Measurements from ENCODE around the gene VAV2.
"Not testable (repeated sequence)": the region's sequence is repeated elsewhere in the genome, so short reads cannot be mapped to it uniquely, and the experiment has no call there.

VAV2 gene

DNA sequence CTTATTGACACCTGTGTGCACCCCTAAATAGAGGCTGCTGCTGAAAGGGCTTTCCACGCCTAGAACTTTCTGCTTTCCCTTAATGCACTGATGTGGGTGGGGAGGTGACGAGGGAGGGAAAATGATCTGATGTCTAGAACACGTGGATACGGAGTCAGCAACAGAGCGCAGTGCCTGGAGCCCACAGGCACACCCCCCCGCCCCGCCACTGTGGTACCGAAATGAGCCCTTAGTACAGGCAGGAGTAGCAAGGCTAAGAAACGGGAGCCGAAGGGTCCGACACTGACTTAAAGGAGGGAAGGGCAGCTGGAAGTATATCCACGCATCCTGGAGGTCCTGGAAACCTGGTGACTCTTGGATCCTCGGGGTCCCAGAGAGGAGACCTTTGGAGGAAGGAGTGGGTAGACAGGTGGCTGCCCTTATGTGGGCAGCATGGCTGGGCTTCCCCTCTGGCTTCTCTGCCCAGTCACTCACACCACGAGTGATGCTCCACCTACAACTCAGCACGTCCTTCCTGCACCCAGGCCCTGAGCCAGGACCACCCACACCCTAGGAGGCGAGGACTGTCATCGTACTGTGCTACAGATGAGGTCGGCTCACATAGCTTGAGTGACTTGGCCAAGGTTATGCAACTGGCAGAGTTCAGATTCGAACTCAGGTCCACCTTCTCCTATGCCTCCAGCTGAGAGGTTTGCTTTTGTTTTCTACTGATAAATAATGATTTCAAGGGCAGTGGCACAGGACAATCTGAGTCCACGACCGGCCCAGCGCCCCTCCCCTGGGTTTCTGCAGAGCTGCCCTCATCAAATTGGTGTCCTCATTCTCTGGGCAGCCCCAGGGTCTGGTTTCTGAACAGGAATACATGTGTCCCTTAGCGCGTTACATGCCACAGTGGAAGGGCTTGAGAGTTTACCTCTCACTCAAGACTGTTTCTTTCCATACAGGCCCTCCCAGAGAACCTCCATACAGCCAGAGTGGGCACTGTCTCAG is 4.7 kb upstream of the VAV2 start:
- no peak for DNase-seq (ENCODE audit: low read depth in 3 of 3)

GRCh38 chr9:133995012-133995896 is 3.1 kb upstream of the VAV2 start:
- DNase-seq (ENCODE audit: low read depth in 3 of 3) = no peak

DNA sequence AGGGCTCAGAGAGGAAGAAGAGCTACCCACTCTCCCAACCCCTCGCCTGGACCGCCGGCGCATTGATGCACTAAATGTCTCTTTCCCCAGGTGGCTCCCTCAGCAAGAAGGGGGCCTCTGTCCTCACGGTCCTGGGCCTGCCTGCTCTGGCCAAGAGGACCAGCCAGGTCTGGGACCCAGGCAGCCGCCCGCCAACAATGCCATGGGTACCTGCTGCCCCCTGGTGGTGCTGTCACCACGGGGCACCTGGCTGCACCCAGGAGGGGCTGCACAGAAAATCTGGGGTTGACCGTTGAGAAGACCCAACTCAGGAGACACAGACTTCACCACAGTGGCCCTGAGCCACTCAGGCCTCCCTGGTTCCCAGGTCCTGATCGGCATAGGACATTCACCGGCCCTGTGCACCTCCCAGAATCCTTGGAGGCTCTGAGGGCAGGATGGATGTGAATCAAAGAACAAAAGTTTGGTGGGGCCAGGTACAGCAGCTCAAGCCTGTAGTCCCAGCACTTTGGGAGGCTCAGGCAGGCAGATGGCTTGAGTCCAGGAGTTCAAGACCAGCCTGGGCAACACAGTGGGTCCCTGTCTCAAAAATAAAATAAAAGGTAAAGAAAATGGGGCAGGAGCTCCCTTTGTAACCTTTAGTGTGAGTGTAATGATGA is 2.4 kb upstream of the VAV2 start:
- peak; percentile 53 to 73 (median 57) for DNase-seq (ENCODE audit: low read depth in 3 of 3)

DNA sequence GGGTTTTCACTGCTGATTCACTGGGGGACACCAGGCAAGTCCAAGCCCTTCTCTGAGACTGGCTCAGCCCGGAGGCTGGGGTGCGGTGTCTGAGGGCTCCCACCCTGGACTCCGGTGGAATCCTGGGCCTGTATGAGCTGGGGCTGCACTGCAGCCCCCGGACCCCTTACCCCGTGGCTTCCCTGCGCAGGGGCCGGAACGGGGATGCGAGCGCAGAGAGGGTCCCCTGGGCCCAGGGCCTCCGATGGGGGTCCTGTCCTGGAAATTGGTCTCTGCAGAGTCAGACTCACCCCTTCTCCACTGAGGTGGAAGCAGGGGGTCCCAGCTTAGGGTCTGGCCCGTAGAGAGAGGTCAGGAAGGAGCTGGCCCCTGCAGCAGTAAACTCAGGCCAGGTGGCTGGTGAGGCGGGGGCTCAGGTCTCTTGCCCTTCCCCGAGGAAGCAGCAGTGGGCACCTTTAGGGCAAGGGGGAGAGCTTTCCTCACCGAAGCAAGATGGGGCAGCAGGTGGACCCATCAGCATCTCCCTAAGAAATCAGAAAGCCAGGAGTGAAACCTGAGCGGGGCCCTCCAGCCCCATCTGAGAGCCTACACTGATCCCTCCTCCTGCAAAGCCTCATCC is 1.6 kb upstream of the VAV2 start:
- DNase-seq (ENCODE audit: low read depth in 3 of 3) = no peak

GRCh38 chr9:133992780-133993634 is 883 bp upstream of the VAV2 start:
- DNase-seq (ENCODE audit: low read depth in 3 of 3) = peak; percentile 50 to 77 (median 57)

DNA sequence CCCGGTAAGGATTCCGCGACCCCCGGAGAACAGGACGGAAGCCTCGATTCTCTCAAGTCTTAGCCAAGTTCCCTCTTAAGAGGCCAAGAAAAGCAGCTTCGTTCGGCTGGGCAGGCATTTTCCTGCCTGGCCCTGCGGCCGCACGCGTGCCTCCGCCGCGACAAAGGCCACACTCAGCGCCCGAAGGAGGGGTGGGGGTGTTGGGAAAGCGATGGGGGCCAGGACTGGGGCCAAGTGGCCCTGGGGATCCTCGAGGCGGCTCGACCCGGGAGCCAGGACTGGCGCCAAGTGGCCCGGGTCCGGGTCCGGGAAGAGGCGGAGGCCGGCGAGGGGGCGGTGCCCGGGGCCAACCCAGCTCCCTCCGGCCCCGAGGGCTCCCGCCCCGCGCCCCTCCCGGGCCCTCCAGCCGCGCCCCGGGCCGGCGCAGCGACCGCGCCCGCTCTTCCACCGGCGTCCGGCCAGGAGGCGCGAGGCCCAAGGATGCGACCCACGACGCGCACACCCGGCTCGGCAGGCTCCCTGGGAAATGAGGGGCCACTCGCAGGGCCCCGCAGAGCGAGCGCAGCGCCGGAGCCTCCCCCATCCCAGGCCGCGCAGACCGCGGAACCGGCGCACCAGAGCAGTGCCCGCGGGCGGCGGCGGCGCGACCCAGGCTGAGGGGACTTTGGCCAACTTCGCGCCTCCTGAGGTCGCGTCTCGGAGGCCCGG is 756 bp downstream of the VAV2 start:
- no peak for DNase-seq (ENCODE audit: low read depth in 3 of 3)

- no peak for DNase-seq (ENCODE audit: low read depth in 3 of 3)
Observed at GRCh38 chr9:133990366-133991213, 1.5 kb downstream of the VAV2 start.

GRCh38 chr9:133989625-133990365 is 2.3 kb downstream of the VAV2 start:
- no peak for DNase-seq (ENCODE audit: low read depth in 3 of 3)

GRCh38 chr9:133988771-133989170 is 3.4 kb downstream of the VAV2 start:
- not testable (repeated sequence) for DNase-seq (ENCODE audit: low read depth in 3 of 3)

DNA sequence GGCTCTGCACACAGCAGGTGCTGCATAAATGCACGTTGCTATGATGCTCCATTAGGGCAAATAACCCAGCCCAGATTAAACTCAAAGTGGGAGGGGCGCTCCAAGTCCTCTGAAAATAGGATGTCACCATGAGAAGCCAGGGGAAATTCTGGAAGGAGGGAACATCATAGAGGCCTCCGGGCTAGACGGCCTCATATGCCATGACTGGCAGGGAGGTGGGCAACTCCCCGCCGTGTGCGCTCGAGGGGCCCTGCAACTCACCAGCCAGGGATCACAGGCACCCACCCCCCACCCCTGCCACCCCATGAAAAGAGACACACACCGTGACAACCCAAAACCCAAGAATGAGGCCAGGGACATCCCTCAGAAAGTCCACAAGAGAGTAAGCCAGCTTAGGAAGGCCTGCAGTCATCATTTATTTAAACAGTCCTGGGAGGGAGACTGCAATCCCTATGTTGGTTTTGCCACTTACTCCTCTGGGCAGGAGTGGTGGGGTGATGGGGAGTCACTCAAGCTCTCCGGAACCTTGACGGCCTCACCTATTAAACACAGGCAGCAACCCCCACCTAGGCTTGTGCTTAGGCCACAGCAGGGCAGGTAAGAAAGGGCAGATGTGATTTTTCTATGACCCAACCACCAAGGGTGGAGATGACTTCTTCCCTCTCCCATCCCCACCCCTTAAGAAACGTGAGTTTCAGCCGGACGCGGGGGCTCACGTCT is 4.0 kb downstream of the VAV2 start:
- no peak for DNase-seq (ENCODE audit: low read depth in 3 of 3)

- DNase-seq (ENCODE audit: low read depth in 3 of 3) = no peak
Observed at GRCh38 chr9:133987446-133987788, 4.7 kb downstream of the VAV2 start.

DNA sequence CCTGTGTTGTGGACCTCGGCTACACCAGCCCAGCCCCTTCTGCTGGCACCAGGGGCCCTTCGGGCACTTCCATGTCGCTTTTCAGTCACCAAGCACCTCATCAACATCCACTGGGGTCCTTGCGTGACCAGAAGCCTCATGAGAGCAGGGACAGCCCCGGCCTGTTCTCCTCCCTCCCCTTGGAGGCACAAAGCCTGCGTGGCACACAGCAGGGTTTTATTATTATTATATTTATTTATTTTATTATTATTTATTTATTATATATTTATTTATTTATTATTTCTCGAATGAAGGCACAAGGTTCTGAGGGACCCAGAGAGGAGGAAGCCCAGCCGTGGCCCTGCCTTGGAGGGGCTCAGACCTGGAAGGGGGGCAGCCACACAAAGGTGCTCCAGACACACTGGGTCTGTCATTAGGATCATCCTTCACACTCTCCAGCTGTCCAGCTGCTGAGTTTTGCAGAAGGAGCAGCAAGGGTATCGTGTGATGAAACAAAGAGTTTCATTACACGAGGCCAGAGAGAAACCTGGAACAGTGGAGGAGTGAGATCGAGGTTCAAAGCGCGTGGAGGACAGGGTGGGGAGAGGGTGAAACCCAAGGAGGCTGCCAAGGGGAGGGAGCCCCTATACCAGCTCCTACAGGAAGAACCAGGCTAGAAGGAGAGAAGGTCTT is 5.2 kb downstream of the VAV2 start:
- DNase-seq (ENCODE audit: low read depth in 3 of 3) = no peak

- DNase-seq (ENCODE audit: low read depth in 3 of 3) = no peak
Observed at GRCh38 chr9:133986061-133986460, 6.1 kb downstream of the VAV2 start.

DNA sequence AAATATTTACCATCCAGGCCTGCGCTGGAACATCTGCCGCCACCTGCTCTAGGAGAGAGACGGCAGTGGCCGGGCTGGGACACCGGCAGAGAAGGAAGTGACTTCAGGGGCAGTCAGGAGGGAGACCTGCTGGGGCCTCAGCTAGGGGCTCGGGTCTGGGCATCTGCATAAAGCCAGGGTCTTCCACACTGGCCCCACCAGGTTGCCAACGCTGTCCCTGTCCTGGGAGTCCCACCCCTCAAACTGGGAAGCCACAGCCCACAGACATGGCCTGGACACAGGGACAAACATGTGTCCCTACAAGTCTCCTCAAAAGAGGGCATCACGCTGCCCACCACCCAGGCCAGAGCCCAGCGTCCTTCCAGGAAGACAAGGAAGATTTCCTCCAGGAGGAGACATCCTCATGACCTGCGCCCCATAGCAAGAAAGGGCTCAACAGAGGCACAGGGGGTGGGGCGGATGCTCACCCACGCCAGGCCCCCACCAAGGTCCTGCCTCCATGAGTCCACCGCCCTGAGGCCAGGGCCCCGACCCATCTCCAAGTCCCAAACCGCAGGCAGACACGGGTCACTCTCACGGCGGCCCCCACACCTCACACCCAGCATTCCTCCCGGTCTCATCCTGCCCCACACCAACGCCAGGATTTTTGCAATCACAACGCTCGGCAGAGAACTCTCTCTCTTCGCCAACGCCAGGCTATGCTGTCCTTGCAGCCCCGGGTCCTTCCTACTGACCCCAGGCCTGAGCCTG is 9.0 kb downstream of the VAV2 start:
- no peak for DNase-seq (ENCODE audit: low read depth in 3 of 3)

DNA sequence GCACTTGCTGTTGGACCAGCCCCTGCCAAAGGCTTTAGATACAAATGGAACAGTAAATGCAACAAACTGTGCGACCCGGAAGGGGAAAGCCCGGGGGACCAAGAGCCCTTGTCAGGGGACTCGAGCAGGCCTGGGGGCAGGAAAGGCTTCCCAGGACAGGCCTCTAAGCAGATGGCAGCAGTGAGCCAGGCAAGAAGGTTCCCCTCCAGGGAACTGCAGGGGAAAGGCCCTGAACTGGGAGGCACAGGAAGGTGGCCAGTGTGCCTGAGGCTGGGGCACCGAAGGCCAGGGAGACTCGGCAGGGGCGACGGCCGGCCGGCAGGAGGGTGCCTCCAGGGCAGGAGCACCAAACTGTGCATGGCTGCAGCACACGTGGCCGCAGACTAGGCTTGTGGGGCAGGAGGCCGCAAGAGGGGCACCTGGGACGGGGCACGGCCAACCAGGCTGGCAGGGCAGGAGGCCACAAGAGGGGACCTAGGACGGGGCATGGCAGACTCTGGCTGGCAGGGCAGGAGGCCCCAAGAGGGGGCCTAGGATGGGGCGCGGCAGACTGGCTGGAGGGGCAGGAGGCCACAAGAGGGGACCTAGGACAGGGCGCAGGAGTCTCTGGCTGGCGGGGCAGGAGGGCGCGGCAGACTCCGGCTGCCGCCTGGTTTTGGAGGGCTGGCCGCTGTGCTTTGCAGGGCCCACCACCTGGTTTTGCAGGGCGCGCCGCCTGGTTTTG is 10.0 kb downstream of the VAV2 start:
- no peak for DNase-seq (ENCODE audit: low read depth in 3 of 3)

GRCh38 chr9:133981589-133981957 is 10.6 kb downstream of the VAV2 start:
- DNase-seq (ENCODE audit: low read depth in 3 of 3) = no peak
